Thoracic aorta (tissue), 2 donors: ENCODE data around the gene TMEM18. TPM values are rescaled to one million over a fixed set of nuclear protein-coding genes. Genes with fewer than 3 reads are reported as not detected.

Experiments used
- ATAC-seq: fragments of 150-250 bp; one replicate; pipeline ENCODE4 v1.8.0; 2017; ENCODE audit warnings: low read depth; ENCODE audit not compliant: insufficient number of reproducible peaks, low FRiP score
- DNase-seq: peaks from one replicate; pipeline ENCODE4 v3.0.0-alpha.2; 2020; ENCODE audit warnings: low spot score
- H3K27ac ChIP-seq, 2 donors: fragments of 200-600 bp; sonication (generic); 1 replicate in 1 of 2; 2 replicates in 1 of 2; pipeline ENCODE4 v1.5.1; 2016; ENCODE audit warnings: mild to moderate bottlenecking in 2 of 2, moderate library complexity in 2 of 2
- H3K27me3 ChIP-seq: fragments of 200-600 bp; sonication (generic); replicated peaks from 2 replicates; pipeline ENCODE4 v1.6.0; 2016; ENCODE audit warnings: mild to moderate bottlenecking; ENCODE audit not compliant: insufficient read depth
- H3K36me3 ChIP-seq: fragments of 200-600 bp; sonication (generic); one replicate; pipeline ENCODE4 v1.5.1; 2016
- H3K4me1 ChIP-seq, 2 donors: fragments of 200-600 bp; sonication (generic); 1 replicate in 1 of 2; 2 replicates in 1 of 2; pipeline versions ENCODE4 v1.5.1 to v1.6.0; 2016; ENCODE audit warnings: low read depth in 2 of 2, mild to moderate bottlenecking in 1 of 2; ENCODE audit not compliant: control insufficient read depth in 1 of 2
- H3K4me3 ChIP-seq: fragments of 200-600 bp; sonication (generic); 2 replicates; pipeline ENCODE4 v1.5.1; 2016; ENCODE audit warnings: mild to moderate bottlenecking
- H3K9me3 ChIP-seq: fragments of 200-600 bp; sonication (generic); 2 replicates; pipeline ENCODE4 v1.5.1; 2016
- total RNA-seq, 2 donors: library from RNA; depleted of rRNA; stranded (reverse); fragments of >200 nt; gene quantifications; one replicate each; pipeline versions ENCODE4 v1.1.0 to v1.2.3, GENCODE V29; 2016
- TF ChIP-seq, protein P1 (sequence below): fragments of 200-600 bp; sonication (generic); IDR thresholded peaks from one replicate; pipeline ENCODE4 v1.5.1; 2019; ENCODE audit warnings: antibody characterized with exemption

TMEM18 gene
- total RNA-seq, 2 donors from 2014 or later, result 3.1 to 14.8 TPM

GRCh38 chr2:672606-672905 lies 4.7 kb downstream of the TMEM18 start:
- peaks cover 0 to 14% of the 10 kb centered on the region in 2 donors for H3K4me1 ChIP-seq
- no peak for DNase-seq

GRCh38 chr2:671787-672605 lies 5.2 kb downstream of the TMEM18 start:
- ATAC-seq, result no peak
- TF ChIP-seq, protein P1, sequence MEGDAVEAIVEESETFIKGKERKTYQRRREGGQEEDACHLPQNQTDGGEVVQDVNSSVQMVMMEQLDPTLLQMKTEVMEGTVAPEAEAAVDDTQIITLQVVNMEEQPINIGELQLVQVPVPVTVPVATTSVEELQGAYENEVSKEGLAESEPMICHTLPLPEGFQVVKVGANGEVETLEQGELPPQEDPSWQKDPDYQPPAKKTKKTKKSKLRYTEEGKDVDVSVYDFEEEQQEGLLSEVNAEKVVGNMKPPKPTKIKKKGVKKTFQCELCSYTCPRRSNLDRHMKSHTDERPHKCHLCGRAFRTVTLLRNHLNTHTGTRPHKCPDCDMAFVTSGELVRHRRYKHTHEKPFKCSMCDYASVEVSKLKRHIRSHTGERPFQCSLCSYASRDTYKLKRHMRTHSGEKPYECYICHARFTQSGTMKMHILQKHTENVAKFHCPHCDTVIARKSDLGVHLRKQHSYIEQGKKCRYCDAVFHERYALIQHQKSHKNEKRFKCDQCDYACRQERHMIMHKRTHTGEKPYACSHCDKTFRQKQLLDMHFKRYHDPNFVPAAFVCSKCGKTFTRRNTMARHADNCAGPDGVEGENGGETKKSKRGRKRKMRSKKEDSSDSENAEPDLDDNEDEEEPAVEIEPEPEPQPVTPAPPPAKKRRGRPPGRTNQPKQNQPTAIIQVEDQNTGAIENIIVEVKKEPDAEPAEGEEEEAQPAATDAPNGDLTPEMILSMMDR, result no peak
- Histone ChIP-seq H3K9me3 (no peaks in the 10 kb centered on the region), H3K4me3 (no peak overlapping the region), H3K36me3 (peaks cover 41% of the 10 kb centered on the region), H3K27ac (no peak overlapping the region), H3K27me3 (no peaks in the 10 kb centered on the region), H3K4me1 (peaks cover 0 to 14% of the 10 kb centered on the region in 2 donors)
- no peak for DNase-seq

More at GRCh38 chr2:672606-672905, 4.7 kb downstream of the TMEM18 start:
- Histone ChIP-seq H3K27me3 (no peaks in the 10 kb centered on the region), H3K36me3 (peaks cover 41% of the 10 kb centered on the region), H3K9me3 (no peaks in the 10 kb centered on the region), H3K4me3 (no peak overlapping the region), H3K27ac (no peak overlapping the region)
- no peak for ATAC-seq
- TF ChIP-seq, protein P1, result no peak

DNA sequence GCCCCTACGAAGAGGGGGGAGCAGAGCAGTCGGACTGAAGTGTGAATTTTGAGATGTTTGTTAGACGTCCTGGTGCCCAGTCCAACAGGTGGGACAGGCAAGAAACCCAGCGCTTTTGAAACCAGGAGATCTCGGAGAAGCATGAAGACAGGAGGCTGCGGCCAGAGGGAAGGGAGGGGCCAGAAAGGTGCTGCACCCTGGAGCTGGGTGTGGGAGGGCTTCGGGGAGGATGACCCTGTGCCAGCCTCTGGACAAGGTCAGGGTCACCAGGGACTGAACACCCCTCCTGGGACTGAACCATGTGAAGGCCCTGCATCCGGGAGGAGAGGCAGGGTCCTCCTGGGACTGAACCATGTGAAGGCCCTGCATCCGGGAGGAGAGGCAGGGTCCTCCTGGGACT lies 6.1 kb downstream of the TMEM18 start:
- no peaks in the 10 kb centered on the region for H3K27me3 ChIP-seq
- TF ChIP-seq, protein P1, result no peak
- peaks cover 1% of the 10 kb centered on the region for H3K9me3 ChIP-seq
- no peak overlapping the region for H3K27ac ChIP-seq
- H3K4me1 ChIP-seq, result peaks cover 0 to 11% of the 10 kb centered on the region in 2 donors
- no peak overlapping the region for H3K4me3 ChIP-seq
- DNase-seq (no peak), ATAC-seq (no peak)
- peaks cover 47% of the 10 kb centered on the region for H3K36me3 ChIP-seq

GRCh38 chr2:670637-671036 lies 6.6 kb downstream of the TMEM18 start:
- TF ChIP-seq, protein P1, result no peak
- Histone ChIP-seq H3K27ac (no peak overlapping the region), H3K4me1 (peaks cover 0 to 6% of the 10 kb centered on the region in 2 donors), H3K36me3 (peaks cover 51% of the 10 kb centered on the region), H3K9me3 (peaks cover 5% of the 10 kb centered on the region), H3K4me3 (no peak overlapping the region), H3K27me3 (no peaks in the 10 kb centered on the region)
- DNase-seq (no peak), ATAC-seq (no peak)

GRCh38 chr2:669323-669722 lies 7.9 kb downstream of the TMEM18 start:
- TF ChIP-seq, protein P1, result no peak

More at GRCh38 chr2:669323-669722, 7.9 kb downstream of the TMEM18 start:
- H3K27me3 ChIP-seq, result no peaks in the 10 kb centered on the region
- H3K4me3 ChIP-seq, result no peak overlapping the region
- H3K9me3 ChIP-seq, result peaks cover 11% of the 10 kb centered on the region
- no peak for DNase-seq
- peaks cover 53% of the 10 kb centered on the region for H3K36me3 ChIP-seq
- ATAC-seq, result no peak
- peaks cover 0 to 3% of the 10 kb centered on the region in 2 donors for H3K4me1 ChIP-seq
- no peak overlapping the region for H3K27ac ChIP-seq
